GM12872 (cell line): Measurements from ENCODE around the gene SLC30A1.

Source experiments
- CTCF ChIP-seq: IDR thresholded peaks from 3 replicates; pipeline ENCODE4 v1.5.1; 2011; ENCODE audit warnings: low read depth, mild to moderate bottlenecking, low read length, moderate library complexity; ENCODE audit not compliant: insufficient read depth

Gene SLC30A1

GRCh38 chr1:211588711-211589110 is 9.8 kb upstream of the SLC30A1 start:
- no peak for TF ChIP-seq CTCF

- TF ChIP-seq CTCF: no peak
Measured at GRCh38 chr1:211587123-211587522, 8.2 kb upstream of the SLC30A1 start.

GRCh38 chr1:211586538-211586937 is 7.6 kb upstream of the SLC30A1 start:
- TF ChIP-seq CTCF: no peak

- no peak for TF ChIP-seq CTCF
Measured at GRCh38 chr1:211583011-211583992, 4.3 kb upstream of the SLC30A1 start.

- no peak for TF ChIP-seq CTCF
Measured at GRCh38 chr1:211581526-211581925, 2.6 kb upstream of the SLC30A1 start.

GRCh38 chr1:211580303-211580687 is 1.3 kb upstream of the SLC30A1 start:
- TF ChIP-seq CTCF: no peak

- no peak for TF ChIP-seq CTCF
Measured at GRCh38 chr1:211579440-211580302, 710 bp upstream of the SLC30A1 start.
